B cell (primary cell): ENCODE results near the gene TMEM87A.

Source experiments
- CTCF ChIP-seq: fragments of 200-600 bp; IDR thresholded peaks from one replicate; pipeline ENCODE4 v1.8.0; 2022; ENCODE audit warnings: antibody characterized with exemption, mild to moderate bottlenecking
- EZH2 ChIP-seq: IDR thresholded peaks from 2 replicates; pipeline ENCODE4 v1.6.1; 2012; ENCODE audit warnings: borderline replicate concordance, low read depth, mild to moderate bottlenecking, moderate library complexity, low read length; ENCODE audit not compliant: insufficient read depth, poor library complexity, severe bottlenecking

GRCh38 chr15:42283671-42284070 lies 10.4 kb upstream of the TMEM87A start:
- TF ChIP-seq CTCF (no peak), EZH2 (no peak)
